ENCODE measurements around the gene SH3RF1. TPM values are rescaled to one million over a fixed set of nuclear protein-coding genes. Genes with fewer than 3 reads are reported as not detected.

Gene SH3RF1
- total RNA-seq, 1 experiment from 2014 or later = 16.6 TPM

DNA sequence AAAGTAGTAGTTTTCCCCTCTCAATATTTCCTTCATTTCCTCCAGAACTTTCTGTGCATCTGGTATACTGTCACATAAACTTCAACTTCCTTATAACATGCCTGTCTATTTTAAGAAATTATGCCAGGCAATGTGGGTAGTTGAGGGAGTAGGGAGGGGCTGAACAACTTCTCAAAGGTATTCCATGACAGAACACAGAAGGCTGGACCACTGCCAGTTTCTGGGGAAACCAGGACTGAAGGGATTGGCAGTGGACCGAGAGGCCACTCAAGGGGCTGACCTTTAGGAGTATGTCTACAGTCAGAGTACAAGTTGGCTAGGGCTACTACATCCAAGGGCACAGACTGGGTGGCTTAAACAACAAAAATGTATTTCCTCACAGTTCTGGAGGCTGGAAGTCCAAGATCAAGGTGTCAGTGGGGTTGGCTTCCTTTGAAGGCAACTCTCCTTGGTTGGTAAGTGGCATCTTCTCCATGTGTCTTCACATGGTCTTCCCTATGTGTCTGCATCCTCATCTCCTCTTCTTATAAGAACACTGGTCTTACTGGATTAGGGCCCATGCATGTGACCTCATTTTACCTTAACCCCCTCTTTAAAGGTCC, 6.9 kb downstream of the SH3RF1 start:
- ChIA-PET POLR2A (no interaction called here), CTCF (no interaction called here)
- no peaks in the 10 kb centered on the region for H3K27me3 Mint-ChIP-seq (ENCODE audit: low read depth)
- H3K4me1 Mint-ChIP-seq = peaks cover 50% of the 10 kb centered on the region
- no peak overlapping the region for H3K27ac Mint-ChIP-seq
- H3K4me3 Mint-ChIP-seq = no peak overlapping the region
- no peaks in the 10 kb centered on the region; the same call in 1 of the 2 replicates for H3K9me3 Mint-ChIP-seq
- no peak for ATAC-seq
- H3K36me3 Mint-ChIP-seq = peaks cover 25% of the 10 kb centered on the region
- DNase-seq (ENCODE audit: low spot score) = no peak
- no peak for TF ChIP-seq NFYB (CRISPR knock-in tag; conservative IDR thresholded peaks at IDR 0.05; ENCODE audit: low read depth)
- no peak for TF ChIP-seq ZNF138 (CRISPR knock-in tag; conservative IDR thresholded peaks at IDR 0.05)
- TF ChIP-seq ZNF263 (CRISPR knock-in tag; IDR thresholded peaks at IDR 0.05; ENCODE audit: low read depth) = no peak
- TF ChIP-seq, protein P1, sequence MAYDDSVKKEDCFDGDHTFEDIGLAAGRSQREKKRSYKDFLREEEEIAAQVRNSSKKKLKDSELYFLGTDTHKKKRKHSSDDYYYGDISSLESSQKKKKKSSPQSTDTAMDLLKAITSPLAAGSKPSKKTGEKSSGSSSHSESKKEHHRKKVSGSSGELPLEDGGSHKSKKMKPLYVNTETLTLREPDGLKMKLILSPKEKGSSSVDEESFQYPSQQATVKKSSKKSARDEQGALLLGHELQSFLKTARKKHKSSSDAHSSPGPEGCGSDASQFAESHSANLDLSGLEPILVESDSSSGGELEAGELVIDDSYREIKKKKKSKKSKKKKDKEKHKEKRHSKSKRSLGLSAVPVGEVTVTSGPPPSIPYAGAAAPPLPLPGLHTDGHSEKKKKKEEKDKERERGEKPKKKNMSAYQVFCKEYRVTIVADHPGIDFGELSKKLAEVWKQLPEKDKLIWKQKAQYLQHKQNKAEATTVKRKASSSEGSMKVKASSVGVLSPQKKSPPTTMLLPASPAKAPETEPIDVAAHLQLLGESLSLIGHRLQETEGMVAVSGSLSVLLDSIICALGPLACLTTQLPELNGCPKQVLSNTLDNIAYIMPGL (CRISPR knock-in tag; IDR thresholded peaks at IDR 0.05) = no peak
- TF ChIP-seq, protein P2, sequence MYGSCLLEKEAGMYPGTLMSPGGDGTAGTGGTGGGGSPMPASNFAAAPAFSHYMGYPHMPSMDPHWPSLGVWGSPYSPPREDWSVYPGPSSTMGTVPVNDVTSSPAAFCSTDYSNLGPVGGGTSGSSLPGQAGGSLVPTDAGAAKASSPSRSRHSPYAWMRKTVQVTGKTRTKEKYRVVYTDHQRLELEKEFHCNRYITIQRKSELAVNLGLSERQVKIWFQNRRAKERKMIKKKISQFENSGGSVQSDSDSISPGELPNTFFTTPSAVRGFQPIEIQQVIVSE (CRISPR knock-in tag; IDR thresholded peaks at IDR 0.05; ENCODE audit: borderline replicate concordance) = no peak
- no peak for TF ChIP-seq NR2C2 (CRISPR knock-in tag; IDR thresholded peaks at IDR 0.05)
- TF ChIP-seq, protein P3, sequence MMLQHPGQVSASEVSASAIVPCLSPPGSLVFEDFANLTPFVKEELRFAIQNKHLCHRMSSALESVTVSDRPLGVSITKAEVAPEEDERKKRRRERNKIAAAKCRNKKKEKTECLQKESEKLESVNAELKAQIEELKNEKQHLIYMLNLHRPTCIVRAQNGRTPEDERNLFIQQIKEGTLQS (CRISPR knock-in tag; conservative IDR thresholded peaks at IDR 0.05) = no peak
- TF ChIP-seq, protein P4, sequence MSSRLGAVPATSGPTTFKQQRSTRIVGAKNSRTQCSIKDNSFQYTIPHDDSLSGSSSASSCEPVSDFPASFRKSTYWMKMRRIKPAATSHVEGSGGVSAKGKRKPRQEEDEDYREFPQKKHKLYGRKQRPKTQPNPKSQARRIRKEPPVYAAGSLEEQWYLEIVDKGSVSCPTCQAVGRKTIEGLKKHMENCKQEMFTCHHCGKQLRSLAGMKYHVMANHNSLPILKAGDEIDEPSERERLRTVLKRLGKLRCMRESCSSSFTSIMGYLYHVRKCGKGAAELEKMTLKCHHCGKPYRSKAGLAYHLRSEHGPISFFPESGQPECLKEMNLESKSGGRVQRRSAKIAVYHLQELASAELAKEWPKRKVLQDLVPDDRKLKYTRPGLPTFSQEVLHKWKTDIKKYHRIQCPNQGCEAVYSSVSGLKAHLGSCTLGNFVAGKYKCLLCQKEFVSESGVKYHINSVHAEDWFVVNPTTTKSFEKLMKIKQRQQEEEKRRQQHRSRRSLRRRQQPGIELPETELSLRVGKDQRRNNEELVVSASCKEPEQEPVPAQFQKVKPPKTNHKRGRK (CRISPR knock-in tag; IDR thresholded peaks at IDR 0.05; ENCODE audit: borderline replicate concordance) = no peak
- TF ChIP-seq, protein P5, sequence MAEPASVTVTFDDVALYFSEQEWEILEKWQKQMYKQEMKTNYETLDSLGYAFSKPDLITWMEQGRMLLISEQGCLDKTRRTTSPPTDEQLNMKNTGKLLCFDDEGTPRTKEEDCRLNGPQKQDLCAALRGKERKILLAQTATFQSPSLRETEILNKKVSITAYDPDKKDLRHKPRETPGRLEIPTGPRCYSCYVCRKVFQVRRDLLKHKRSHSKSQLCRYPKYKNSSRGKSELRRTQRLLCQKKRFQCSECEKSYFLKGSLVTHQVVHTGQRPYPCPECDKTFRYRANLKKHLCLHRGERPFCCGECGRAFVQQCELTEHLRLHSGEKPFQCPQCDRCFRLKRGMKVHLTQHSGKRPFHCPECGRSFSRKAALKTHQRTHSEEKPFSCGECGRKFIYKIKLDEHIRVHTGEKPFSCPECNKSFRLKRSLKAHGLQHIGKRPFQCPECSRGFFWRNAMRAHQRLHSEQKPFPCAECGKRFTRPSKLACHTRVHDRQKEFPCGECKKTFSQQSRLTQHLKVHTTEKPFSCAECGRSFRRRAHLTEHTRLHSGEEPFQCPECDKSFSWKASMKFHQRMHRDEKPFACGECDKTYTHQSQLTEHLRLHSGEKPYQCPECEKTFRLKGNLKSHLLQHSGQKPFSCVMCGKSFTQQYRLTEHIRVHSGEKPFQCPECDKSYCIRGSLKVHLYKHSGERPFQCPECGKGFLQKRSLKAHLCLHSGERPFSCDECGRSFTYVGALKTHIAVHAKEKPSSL (CRISPR knock-in tag; conservative IDR thresholded peaks at IDR 0.05) = no peak
- no peak for TF ChIP-seq NR1H2 (CRISPR knock-in tag; IDR thresholded peaks at IDR 0.05)
- TF ChIP-seq TEAD4 (CRISPR knock-in tag; IDR thresholded peaks at IDR 0.05) = no peak
- TF ChIP-seq, protein P6, sequence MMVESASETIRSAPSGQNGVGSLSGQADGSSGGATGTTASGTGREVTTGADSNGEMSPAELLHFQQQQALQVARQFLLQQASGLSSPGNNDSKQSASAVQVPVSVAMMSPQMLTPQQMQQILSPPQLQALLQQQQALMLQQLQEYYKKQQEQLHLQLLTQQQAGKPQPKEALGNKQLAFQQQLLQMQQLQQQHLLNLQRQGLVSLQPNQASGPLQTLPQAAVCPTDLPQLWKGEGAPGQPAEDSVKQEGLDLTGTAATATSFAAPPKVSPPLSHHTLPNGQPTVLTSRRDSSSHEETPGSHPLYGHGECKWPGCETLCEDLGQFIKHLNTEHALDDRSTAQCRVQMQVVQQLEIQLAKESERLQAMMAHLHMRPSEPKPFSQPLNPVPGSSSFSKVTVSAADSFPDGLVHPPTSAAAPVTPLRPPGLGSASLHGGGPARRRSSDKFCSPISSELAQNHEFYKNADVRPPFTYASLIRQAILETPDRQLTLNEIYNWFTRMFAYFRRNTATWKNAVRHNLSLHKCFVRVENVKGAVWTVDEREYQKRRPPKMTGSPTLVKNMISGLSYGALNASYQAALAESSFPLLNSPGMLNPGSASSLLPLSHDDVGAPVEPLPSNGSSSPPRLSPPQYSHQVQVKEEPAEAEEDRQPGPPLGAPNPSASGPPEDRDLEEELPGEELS (CRISPR knock-in tag; IDR thresholded peaks at IDR 0.05) = no peak
- no peak for TF ChIP-seq ZNF317 (CRISPR knock-in tag; IDR thresholded peaks at IDR 0.05; ENCODE audit: borderline replicate concordance, low read depth)
- no peak for TF ChIP-seq EMX1 (CRISPR knock-in tag; IDR thresholded peaks at IDR 0.05)
- TF ChIP-seq PRRX2 (CRISPR knock-in tag; IDR thresholded peaks at IDR 0.05) = no peak
- no peak for TF ChIP-seq GABPB1 (CRISPR knock-in tag; IDR thresholded peaks at IDR 0.05)
- TF ChIP-seq, protein P7, sequence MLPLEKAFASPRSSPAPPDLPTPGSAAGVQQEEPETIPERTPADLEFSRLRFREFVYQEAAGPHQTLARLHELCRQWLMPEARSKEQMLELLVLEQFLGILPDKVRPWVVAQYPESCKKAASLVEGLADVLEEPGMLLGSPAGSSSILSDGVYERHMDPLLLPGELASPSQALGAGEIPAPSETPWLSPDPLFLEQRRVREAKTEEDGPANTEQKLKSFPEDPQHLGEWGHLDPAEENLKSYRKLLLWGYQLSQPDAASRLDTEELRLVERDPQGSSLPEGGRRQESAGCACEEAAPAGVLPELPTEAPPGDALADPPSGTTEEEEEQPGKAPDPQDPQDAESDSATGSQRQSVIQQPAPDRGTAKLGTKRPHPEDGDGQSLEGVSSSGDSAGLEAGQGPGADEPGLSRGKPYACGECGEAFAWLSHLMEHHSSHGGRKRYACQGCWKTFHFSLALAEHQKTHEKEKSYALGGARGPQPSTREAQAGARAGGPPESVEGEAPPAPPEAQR (CRISPR knock-in tag; IDR thresholded peaks at IDR 0.05) = no peak
- TF ChIP-seq, protein P8, sequence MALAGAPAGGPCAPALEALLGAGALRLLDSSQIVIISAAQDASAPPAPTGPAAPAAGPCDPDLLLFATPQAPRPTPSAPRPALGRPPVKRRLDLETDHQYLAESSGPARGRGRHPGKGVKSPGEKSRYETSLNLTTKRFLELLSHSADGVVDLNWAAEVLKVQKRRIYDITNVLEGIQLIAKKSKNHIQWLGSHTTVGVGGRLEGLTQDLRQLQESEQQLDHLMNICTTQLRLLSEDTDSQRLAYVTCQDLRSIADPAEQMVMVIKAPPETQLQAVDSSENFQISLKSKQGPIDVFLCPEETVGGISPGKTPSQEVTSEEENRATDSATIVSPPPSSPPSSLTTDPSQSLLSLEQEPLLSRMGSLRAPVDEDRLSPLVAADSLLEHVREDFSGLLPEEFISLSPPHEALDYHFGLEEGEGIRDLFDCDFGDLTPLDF (CRISPR knock-in tag; IDR thresholded peaks at IDR 0.05) = no peak
